BLaER1 treated with 17β-estradiol and CSF1 and Interleukin-3, amounts not matched to agents 10 nM and 100 nM (cell line): ENCODE data around the gene CCDC97.
A peak's percentile ranks its signal among the peaks of the same experiment; 100 is the strongest.
"Not testable (repeated sequence)": the region's sequence is repeated elsewhere in the genome, so short reads cannot be mapped to it uniquely, and the experiment has no call there.

Experiments
- H3K27ac ChIP-seq, 11 experiments: shearing (Covaris generic); formaldehyde crosslinking; 2 replicates each; pipeline ENCODE4 v1.8.1; 2022
- H3K27me3 ChIP-seq, 11 experiments: shearing (Covaris generic); formaldehyde crosslinking; 2 replicates each; pipeline ENCODE4 v1.8.1; 2022
- H3K36me3 ChIP-seq, 11 experiments: shearing (Covaris generic); formaldehyde crosslinking; 2 replicates each; pipeline ENCODE4 v1.8.1; 2022
- H3K4me1 ChIP-seq, 10 experiments: shearing (Covaris generic); formaldehyde crosslinking; 2 replicates each; pipeline ENCODE4 v1.8.1; 2022
- H3K4me2 ChIP-seq, 11 experiments: shearing (Covaris generic); formaldehyde crosslinking; 2 replicates each; pipeline ENCODE4 v1.8.1; 2022
- H3K4me3 ChIP-seq, 10 experiments: shearing (Covaris generic); formaldehyde crosslinking; 2 replicates each; pipeline ENCODE4 v1.8.1; 2022
- H3K9ac ChIP-seq, 11 experiments: shearing (Covaris generic); formaldehyde crosslinking; 2 replicates each; pipeline ENCODE4 v1.8.1; 2022
- H3K9me3 ChIP-seq, 11 experiments: shearing (Covaris generic); formaldehyde crosslinking; replicated peaks in 1 of 11; 2 replicates each; pipeline ENCODE4 v1.8.1; 2022
- H4K20me1 ChIP-seq, 11 experiments: shearing (Covaris generic); formaldehyde crosslinking; 2 replicates each; pipeline ENCODE4 v1.8.1; 2022
- Cebpa-rat ChIP-seq, 11 experiments: shearing (Covaris generic); IDR thresholded peaks; 2 replicates each; pipeline ENCODE4 v1.8.1; 2022

The CCDC97 gene

GRCh38 chr19:41363371-41363752, 53.4 kb downstream of the CCDC97 start:
- peaks cover 30 to 62% (median 52%) of the 10 kb centered on the region in 10 experiments for H3K4me1 ChIP-seq
- TF ChIP-seq Cebpa-rat (IDR thresholded peaks at IDR 0.05): no peak
- peak overlapping the region; percentile 89 to 100 (median 98) for H3K27ac ChIP-seq
- peak overlapping the region; percentile 62 to 78 (median 70) for H3K4me3 ChIP-seq
- no peaks in the 10 kb centered on the region for H3K9me3 ChIP-seq
- peaks cover 0 to 18% (median 7%) of the 10 kb centered on the region in 11 experiments; a peak in 9 of 22 replicates for H3K36me3 ChIP-seq
- H3K27me3 ChIP-seq: no peaks in the 10 kb centered on the region
- peak overlapping the region; percentile 87 to 99 (median 97) for H3K9ac ChIP-seq
- peak overlapping the region; percentile 75 to 96 (median 87) for H3K4me2 ChIP-seq
- H4K20me1 ChIP-seq: no peaks in the 10 kb centered on the region; a peak in 2 of 22 replicates

GRCh38 chr19:41363753-41364523, 54.0 kb downstream of the CCDC97 start, which contains the start of gene B9D2:
Gene B9D2, minus strand, starts transcription at chr19:41364149. Its CDS starts 630 bp downstream, at chr19:41363519.
- peak within 1 kb of the TSS; percentile 76 to 96 (median 89) for H3K4me2 ChIP-seq
- H3K9me3 ChIP-seq: no peaks in the 10 kb centered on the region
- peak within 1 kb of the TSS; percentile 87 to 99 (median 97) for H3K9ac ChIP-seq
- TF ChIP-seq Cebpa-rat (IDR thresholded peaks at IDR 0.05): no peak
- peak within 1 kb of the TSS; percentile 62 to 78 (median 70) for H3K4me3 ChIP-seq
- peak within 1 kb of the TSS; percentile 89 to 100 (median 98) for H3K27ac ChIP-seq
- H3K36me3 ChIP-seq: peaks cover 0 to 18% (median 7%) of the 10 kb centered on the region in 11 experiments; a peak in 9 of 22 replicates
- no peaks in the 10 kb centered on the region; a peak in 1 of 22 replicates for H4K20me1 ChIP-seq
- H3K4me1 ChIP-seq: peaks cover 30 to 62% (median 49%) of the 10 kb centered on the region in 10 experiments
- H3K27me3 ChIP-seq: no peaks in the 10 kb centered on the region

GRCh38 chr19:41364524-41365391, 54.8 kb downstream of the CCDC97 start:
- Histone ChIP-seq H3K9me3 (no peaks in the 10 kb centered on the region), H3K27me3 (no peaks in the 10 kb centered on the region), H3K4me2 (peak overlapping the region; percentile 76 to 96 (median 82)), H3K36me3 (peaks cover 0 to 13% (median 7%) of the 10 kb centered on the region in 11 experiments; a peak in 9 of 22 replicates), H3K27ac (peak overlapping the region; percentile 89 to 100 (median 98)), H3K9ac (peak overlapping the region; percentile 87 to 99 (median 97)), H3K4me1 (peaks cover 30 to 67% (median 49%) of the 10 kb centered on the region in 10 experiments), H3K4me3 (peak overlapping the region; percentile 62 to 78 (median 70)), H4K20me1 (no peaks in the 10 kb centered on the region; a peak in 1 of 22 replicates)
- TF ChIP-seq Cebpa-rat (IDR thresholded peaks at IDR 0.05): no peak

GRCh38 chr19:41366089-41366488, 56.1 kb downstream of the CCDC97 start:
- H3K9me3 ChIP-seq: no peaks in the 10 kb centered on the region
- no peak for TF ChIP-seq Cebpa-rat (IDR thresholded peaks at IDR 0.05)
- no peaks in the 10 kb centered on the region for H4K20me1 ChIP-seq
- H3K9ac ChIP-seq: peak overlapping the region in 1 of 11 experiments; percentile 5; a peak in 1 of 22 replicates
- peak overlapping the region in 6 of 11 experiments; percentile 14 to 95 (median 84); a peak in 10 of 22 replicates for H3K4me2 ChIP-seq
- peaks cover 0 to 4% (median 3%) of the 10 kb centered on the region in 11 experiments; a peak in 8 of 22 replicates for H3K36me3 ChIP-seq
- peaks cover 36 to 71% (median 55%) of the 10 kb centered on the region in 10 experiments for H3K4me1 ChIP-seq
- no peak overlapping the region for H3K4me3 ChIP-seq
- H3K27me3 ChIP-seq: no peaks in the 10 kb centered on the region
- peak overlapping the region in 6 of 11 experiments; percentile 0 to 99 (median 32); a peak in 7 of 22 replicates for H3K27ac ChIP-seq

- peak overlapping the region; percentile 16 to 86 (median 59); a peak in 18 of 22 replicates for H3K4me2 ChIP-seq
Measured at GRCh38 chr19:41367848-41368301, 57.9 kb downstream of the CCDC97 start.

GRCh38 chr19:41369769-41370168, 59.8 kb downstream of the CCDC97 start:
- no peak overlapping the region for H3K4me3 ChIP-seq
- H3K27ac ChIP-seq: no peak overlapping the region
- H3K36me3 ChIP-seq: peaks cover 0 to 11% (median 3%) of the 10 kb centered on the region in 11 experiments; a peak in 2 of 22 replicates
- TF ChIP-seq Cebpa-rat (IDR thresholded peaks at IDR 0.05): no peak
- H3K4me2 ChIP-seq: no peak overlapping the region
- H3K4me1 ChIP-seq: peaks cover 21 to 68% (median 50%) of the 10 kb centered on the region in 10 experiments
- H3K9me3 ChIP-seq: no peaks in the 10 kb centered on the region
- H3K9ac ChIP-seq: no peak overlapping the region
- peaks cover 0 to 5% (median 0%) of the 10 kb centered on the region in 11 experiments; a peak in 3 of 22 replicates for H4K20me1 ChIP-seq
- no peaks in the 10 kb centered on the region for H3K27me3 ChIP-seq

More at GRCh38 chr19:41367848-41368301, 57.9 kb downstream of the CCDC97 start:
- H3K27me3 ChIP-seq: no peaks in the 10 kb centered on the region
- H3K9me3 ChIP-seq: no peaks in the 10 kb centered on the region
- H3K4me3 ChIP-seq: no peak overlapping the region
- H3K4me1 ChIP-seq: peaks cover 31 to 75% (median 59%) of the 10 kb centered on the region in 10 experiments
- TF ChIP-seq Cebpa-rat (IDR thresholded peaks at IDR 0.05): no peak
- no peaks in the 10 kb centered on the region for H4K20me1 ChIP-seq
- peaks cover 0 to 7% (median 0%) of the 10 kb centered on the region in 11 experiments; a peak in 2 of 22 replicates for H3K36me3 ChIP-seq
- H3K27ac ChIP-seq: peak overlapping the region; percentile 40 to 85 (median 63)
- H3K9ac ChIP-seq: peak overlapping the region in 10 of 11 experiments; percentile 24 to 72 (median 42); a peak in 14 of 22 replicates

- peaks cover 17 to 64% (median 46%) of the 10 kb centered on the region in 10 experiments for H3K4me1 ChIP-seq
- not testable (repeated sequence) for H3K9me3 ChIP-seq, H3K27me3 ChIP-seq, H3K4me3 ChIP-seq, H3K9ac ChIP-seq, H4K20me1 ChIP-seq
- peaks cover 0 to 14% (median 3%) of the 10 kb centered on the region in 11 experiments; a peak in 2 of 22 replicates for H3K36me3 ChIP-seq
- peak overlapping the region in 4 of 11 experiments; percentile 5 to 41 (median 17); a peak in 4 of 22 replicates for H3K4me2 ChIP-seq
- H3K27ac ChIP-seq: peak overlapping the region in 2 of 11 experiments; percentile 18 to 34; a peak in 1 of 22 replicates
Measured at GRCh38 chr19:41371119-41371518, 61.1 kb downstream of the CCDC97 start.

- Histone ChIP-seq H3K27ac (peak overlapping the region in 2 of 11 experiments; percentile 34 to 40; a peak in 1 of 22 replicates), H3K4me3 (no peak overlapping the region), H3K27me3 (peaks cover 0 to 4% (median 0%) of the 10 kb centered on the region in 11 experiments; a peak in 4 of 22 replicates), H3K9me3 (no peaks in the 10 kb centered on the region), H3K4me1 (peaks cover 20 to 64% (median 47%) of the 10 kb centered on the region in 10 experiments), H3K36me3 (peaks cover 0 to 14% (median 3%) of the 10 kb centered on the region in 11 experiments; a peak in 2 of 22 replicates), H3K9ac (no peak overlapping the region), H3K4me2 (0 out of 22 replicates have a peak overlapping the region, but pooled peaks of 1 of the 11 experiments have one; percentile 6), H4K20me1 (peaks cover 0 to 5% (median 0%) of the 10 kb centered on the region in 11 experiments; a peak in 3 of 22 replicates)
- no peak for TF ChIP-seq Cebpa-rat (IDR thresholded peaks at IDR 0.05)
Measured at GRCh38 chr19:41371541-41371940, 61.6 kb downstream of the CCDC97 start.
